ENCODE measurements around the gene BPTF. TPM values are rescaled to one million over a fixed set of nuclear protein-coding genes. Genes with fewer than 3 reads are reported as not detected.

Gene BPTF
- total and polyA plus RNA-seq, 2 of the 13 experiments (the other 11 are each of a cell fraction or from before 2014, with no cell fraction given) = 43.5 to 66.1 TPM

- TF ChIP-seq SNAPC5 (CRISPR knock-in tag; IDR thresholded peaks at IDR 0.05; ENCODE audit: borderline replicate concordance) (peak; percentile 63; the same call in 1 of the 2 replicates), TOE1 (CRISPR knock-in tag; IDR thresholded peaks at IDR 0.05) (peak; percentile 99), ZNF704 (CRISPR knock-in tag; IDR thresholded peaks at IDR 0.05; ENCODE audit: borderline replicate concordance) (peak; percentile 93; the same call in 1 of the 2 replicates), HOXA5 (CRISPR knock-in tag; IDR thresholded peaks at IDR 0.05) (peak; percentile 95), KAT8 (CRISPR knock-in tag; IDR thresholded peaks at IDR 0.05) (peak; percentile 92), ZBTB49 (CRISPR knock-in tag; IDR thresholded peaks at IDR 0.05; ENCODE audit: borderline replicate concordance) (peak; percentile 67; the same call in 1 of the 2 replicates), ZNF530 (CRISPR knock-in tag; IDR thresholded peaks at IDR 0.05; ENCODE audit: low read depth) (no peak), DNMT1 (CRISPR knock-in tag; IDR thresholded peaks at IDR 0.05) (peak; percentile 22; the same call in 1 of the 2 replicates), ZNF766 (CRISPR knock-in tag; IDR thresholded peaks at IDR 0.05; ENCODE audit: borderline replicate concordance) (peak; percentile 98), ZBTB1 (CRISPR knock-in tag; IDR thresholded peaks at IDR 0.05; ENCODE audit: borderline replicate concordance) (0 out of 2 replicates have a peak, but pooled peaks have one; percentile 40), ZNF10 (CRISPR knock-in tag; IDR thresholded peaks at IDR 0.05; ENCODE audit: borderline replicate concordance, low read depth) (no peak), WIZ (CRISPR knock-in tag; IDR thresholded peaks at IDR 0.05) (peak; percentile 87), RNF2 (conservative IDR thresholded peaks at IDR 0.05; ENCODE audit: low read depth) (peak; percentile 95), PCBP2 (optimal IDR thresholded peaks at IDR 0.05; ENCODE audit: low read depth, low read length, poor library complexity, severe bottlenecking) (no peak), GZF1 (CRISPR knock-in tag; IDR thresholded peaks at IDR 0.05) (no peak), FIP1L1 (IDR thresholded peaks at IDR 0.05; ENCODE audit: borderline replicate concordance, insufficient read depth, low read depth, low read length) (peak; percentile 83; the same call in 1 of the 2 replicates)
- TF ChIP-seq, protein P1, sequence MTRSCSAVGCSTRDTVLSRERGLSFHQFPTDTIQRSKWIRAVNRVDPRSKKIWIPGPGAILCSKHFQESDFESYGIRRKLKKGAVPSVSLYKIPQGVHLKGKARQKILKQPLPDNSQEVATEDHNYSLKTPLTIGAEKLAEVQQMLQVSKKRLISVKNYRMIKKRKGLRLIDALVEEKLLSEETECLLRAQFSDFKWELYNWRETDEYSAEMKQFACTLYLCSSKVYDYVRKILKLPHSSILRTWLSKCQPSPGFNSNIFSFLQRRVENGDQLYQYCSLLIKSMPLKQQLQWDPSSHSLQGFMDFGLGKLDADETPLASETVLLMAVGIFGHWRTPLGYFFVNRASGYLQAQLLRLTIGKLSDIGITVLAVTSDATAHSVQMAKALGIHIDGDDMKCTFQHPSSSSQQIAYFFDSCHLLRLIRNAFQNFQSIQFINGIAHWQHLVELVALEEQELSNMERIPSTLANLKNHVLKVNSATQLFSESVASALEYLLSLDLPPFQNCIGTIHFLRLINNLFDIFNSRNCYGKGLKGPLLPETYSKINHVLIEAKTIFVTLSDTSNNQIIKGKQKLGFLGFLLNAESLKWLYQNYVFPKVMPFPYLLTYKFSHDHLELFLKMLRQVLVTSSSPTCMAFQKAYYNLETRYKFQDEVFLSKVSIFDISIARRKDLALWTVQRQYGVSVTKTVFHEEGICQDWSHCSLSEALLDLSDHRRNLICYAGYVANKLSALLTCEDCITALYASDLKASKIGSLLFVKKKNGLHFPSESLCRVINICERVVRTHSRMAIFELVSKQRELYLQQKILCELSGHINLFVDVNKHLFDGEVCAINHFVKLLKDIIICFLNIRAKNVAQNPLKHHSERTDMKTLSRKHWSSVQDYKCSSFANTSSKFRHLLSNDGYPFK (CRISPR knock-in tag; IDR thresholded peaks at IDR 0.05; ENCODE audit: borderline replicate concordance) = peak; percentile 74
- TF ChIP-seq, protein P2, sequence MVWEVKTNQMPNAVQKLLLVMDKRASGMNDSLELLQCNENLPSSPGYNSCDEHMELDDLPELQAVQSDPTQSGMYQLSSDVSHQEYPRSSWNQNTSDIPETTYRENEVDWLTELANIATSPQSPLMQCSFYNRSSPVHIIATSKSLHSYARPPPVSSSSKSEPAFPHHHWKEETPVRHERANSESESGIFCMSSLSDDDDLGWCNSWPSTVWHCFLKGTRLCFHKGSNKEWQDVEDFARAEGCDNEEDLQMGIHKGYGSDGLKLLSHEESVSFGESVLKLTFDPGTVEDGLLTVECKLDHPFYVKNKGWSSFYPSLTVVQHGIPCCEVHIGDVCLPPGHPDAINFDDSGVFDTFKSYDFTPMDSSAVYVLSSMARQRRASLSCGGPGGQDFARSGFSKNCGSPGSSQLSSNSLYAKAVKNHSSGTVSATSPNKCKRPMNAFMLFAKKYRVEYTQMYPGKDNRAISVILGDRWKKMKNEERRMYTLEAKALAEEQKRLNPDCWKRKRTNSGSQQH (CRISPR knock-in tag; IDR thresholded peaks at IDR 0.05; ENCODE audit: low read depth) = peak; percentile 43; the same call in 1 of the 2 replicates
Observed at GRCh38 chr17:68019675-68020408, 194.5 kb downstream of the BPTF start (continued).

Measured in HepG2 (cell line).